ENCODE data around the gene INPPL1. TPM values are rescaled to one million over a fixed set of nuclear protein-coding genes. Genes with fewer than 3 reads are reported as not detected.

The INPPL1 gene
- total and polyA plus RNA-seq, 2 donors (not counting 3 experiments of a cell fraction or from before 2014, with no cell fraction given) = 125 to 184 TPM

DNA sequence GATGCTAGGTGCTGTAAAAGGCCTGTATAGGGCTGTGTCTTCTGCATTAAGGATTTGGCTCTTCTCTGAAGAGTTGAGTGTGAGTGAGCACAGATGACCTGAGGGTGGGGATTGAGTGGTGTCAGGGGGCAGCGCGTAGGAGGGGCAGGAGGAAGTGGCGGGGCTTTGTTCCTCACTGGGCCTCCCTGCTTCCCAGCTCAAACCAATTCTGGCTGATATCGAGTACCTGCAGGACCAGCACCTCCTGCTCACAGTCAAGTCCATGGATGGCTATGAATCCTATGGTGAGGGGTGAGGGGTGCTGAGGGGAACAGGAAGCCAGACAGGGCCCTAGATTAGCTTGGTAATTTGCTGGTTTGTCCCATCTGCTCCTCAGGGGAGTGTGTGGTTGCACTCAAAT lies 10.4 kb downstream of the INPPL1 start:
- Histone ChIP-seq H3K9ac (replicated peaks; ENCODE audit: extremely low read depth, insufficient read depth, low read length) (no peak overlapping the region), H4K20me1 (replicated peaks; ENCODE audit: control insufficient read depth, extremely low read depth, insufficient read depth, low read length) (no peaks in the 10 kb centered on the region), H3K27ac (ENCODE audit: insufficient read depth, low read depth, low read length) (no peak overlapping the region), H3K9me3 (replicated peaks; ENCODE audit: control insufficient read depth, insufficient read depth, low read length) (no peaks in the 10 kb centered on the region), H3K4me1 (ENCODE audit: control insufficient read depth, extremely low read depth, insufficient read depth, low read length) (peaks cover 8% of the 10 kb centered on the region), H3K27me3 (ENCODE audit: control insufficient read depth in 2 of 2, insufficient read depth in 2 of 2, low read length in 2 of 2) (peaks cover 4 to 12% of the 10 kb centered on the region in 2 experiments), H3K4me3 (replicated peaks in 1 of 3; ENCODE audit: insufficient read depth in 1 of 3, low read depth in 1 of 3, low read length in 3 of 3) (no peak overlapping the region), H3K4me2 (ENCODE audit: insufficient read depth, low read length) (no peak overlapping the region), H3K79me2 (ENCODE audit: control insufficient read depth, insufficient read depth, low read length) (no peaks in the 10 kb centered on the region), H3K9me1 (replicated peaks; ENCODE audit: control insufficient read depth, extremely low read depth, insufficient read depth, low read length) (no peaks in the 10 kb centered on the region), H3K36me3 (ENCODE audit: control insufficient read depth in 2 of 2, extremely low read depth in 1 of 2, insufficient read depth in 2 of 2, low read length in 2 of 2) (peaks cover 17 to 68% of the 10 kb centered on the region in 2 experiments), H2AFZ (ENCODE audit: low read depth, low read length) (no peak overlapping the region)
- intact Hi-C loops (cut with micrococcal nuclease) = no loop called here
- DNase-seq (ENCODE audit: low read depth, low spot score) (no peak), FAIRE-seq (no peak)
- TF ChIP-seq GATA2 (IDR thresholded peaks at IDR 0.05; ENCODE audit: insufficient read depth, insufficient read length, low read depth, low read length) (no peak), MYC (IDR thresholded peaks at IDR 0.05; ENCODE audit: low read depth, low read length) (no peak), EZH2 (IDR thresholded peaks at IDR 0.05; ENCODE audit: borderline replicate concordance, low read depth, low read length, severe bottlenecking) (no peak)
- TF ChIP-seq, protein P1, sequence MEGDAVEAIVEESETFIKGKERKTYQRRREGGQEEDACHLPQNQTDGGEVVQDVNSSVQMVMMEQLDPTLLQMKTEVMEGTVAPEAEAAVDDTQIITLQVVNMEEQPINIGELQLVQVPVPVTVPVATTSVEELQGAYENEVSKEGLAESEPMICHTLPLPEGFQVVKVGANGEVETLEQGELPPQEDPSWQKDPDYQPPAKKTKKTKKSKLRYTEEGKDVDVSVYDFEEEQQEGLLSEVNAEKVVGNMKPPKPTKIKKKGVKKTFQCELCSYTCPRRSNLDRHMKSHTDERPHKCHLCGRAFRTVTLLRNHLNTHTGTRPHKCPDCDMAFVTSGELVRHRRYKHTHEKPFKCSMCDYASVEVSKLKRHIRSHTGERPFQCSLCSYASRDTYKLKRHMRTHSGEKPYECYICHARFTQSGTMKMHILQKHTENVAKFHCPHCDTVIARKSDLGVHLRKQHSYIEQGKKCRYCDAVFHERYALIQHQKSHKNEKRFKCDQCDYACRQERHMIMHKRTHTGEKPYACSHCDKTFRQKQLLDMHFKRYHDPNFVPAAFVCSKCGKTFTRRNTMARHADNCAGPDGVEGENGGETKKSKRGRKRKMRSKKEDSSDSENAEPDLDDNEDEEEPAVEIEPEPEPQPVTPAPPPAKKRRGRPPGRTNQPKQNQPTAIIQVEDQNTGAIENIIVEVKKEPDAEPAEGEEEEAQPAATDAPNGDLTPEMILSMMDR (IDR thresholded peaks at IDR 0.05; ENCODE audit: extremely low read depth in 1 of 2, insufficient read depth in 1 of 2, low read depth in 1 of 2, low read length in 2 of 2) = no peak
- TF ChIP-seq, protein P2, sequence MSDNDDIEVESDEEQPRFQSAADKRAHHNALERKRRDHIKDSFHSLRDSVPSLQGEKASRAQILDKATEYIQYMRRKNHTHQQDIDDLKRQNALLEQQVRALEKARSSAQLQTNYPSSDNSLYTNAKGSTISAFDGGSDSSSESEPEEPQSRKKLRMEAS (IDR thresholded peaks at IDR 0.05; ENCODE audit: insufficient read depth, insufficient read length) = no peak
- dilution Hi-C loops (cut with MboI; ENCODE audit: extremely low pct_ligation_motif_present, low sequenced_read_pairs) = no loop called here
- no TSS peak for BruUV-seq (replicated peaks)
- CTCF ChIA-PET = interaction anchor here (1.2 to 1.5 kb wide), 2 partner anchors 11 to 210 kb away, joined by 4 to 8 read pairs; no protein-coding TSS in a partner anchor
- POLR2A ChIA-PET = no interaction called here

Measured in endothelial cell of umbilical vein (primary cell).